CD4-positive, alpha-beta T cell treated with Interferon alpha-2 for 1 hour (primary cell): ENCODE results near the gene PPP2R2D.

Experiments
- DNase-seq, 2 donors: peaks; one replicate each; pipeline ENCODE4 v3.0.0-alpha.2; 2020 to 2022

PPP2R2D gene

GRCh38 chr10:131900350-131901152, at the start of gene PPP2R2D:
Gene PPP2R2D, plus strand, starts transcription at chr10:131901008. Its CDS starts 141 bp downstream, at chr10:131901149.
- peak; percentile 94 to 97 for DNase-seq

DNA sequence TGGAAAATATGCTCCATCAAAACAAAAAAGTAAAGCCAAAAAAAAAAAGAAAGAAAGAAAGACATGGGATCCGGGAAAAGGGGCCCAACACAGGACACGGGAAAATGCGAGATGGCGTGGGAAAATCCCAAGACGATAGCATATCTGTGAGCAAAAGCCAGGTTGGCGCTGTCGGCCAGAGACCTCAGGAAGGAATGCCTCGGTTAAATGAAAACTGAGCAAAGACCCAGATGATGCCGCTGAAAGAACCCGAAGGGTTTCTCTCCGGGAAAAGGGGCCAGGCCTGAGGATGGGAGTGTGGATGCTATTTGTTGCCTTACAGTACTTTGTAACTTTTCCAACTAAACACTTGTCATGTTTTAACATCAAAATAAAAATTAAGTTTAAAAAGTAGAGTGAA, 49.5 kb upstream of the PPP2R2D start:
- no peak for DNase-seq

DNA sequence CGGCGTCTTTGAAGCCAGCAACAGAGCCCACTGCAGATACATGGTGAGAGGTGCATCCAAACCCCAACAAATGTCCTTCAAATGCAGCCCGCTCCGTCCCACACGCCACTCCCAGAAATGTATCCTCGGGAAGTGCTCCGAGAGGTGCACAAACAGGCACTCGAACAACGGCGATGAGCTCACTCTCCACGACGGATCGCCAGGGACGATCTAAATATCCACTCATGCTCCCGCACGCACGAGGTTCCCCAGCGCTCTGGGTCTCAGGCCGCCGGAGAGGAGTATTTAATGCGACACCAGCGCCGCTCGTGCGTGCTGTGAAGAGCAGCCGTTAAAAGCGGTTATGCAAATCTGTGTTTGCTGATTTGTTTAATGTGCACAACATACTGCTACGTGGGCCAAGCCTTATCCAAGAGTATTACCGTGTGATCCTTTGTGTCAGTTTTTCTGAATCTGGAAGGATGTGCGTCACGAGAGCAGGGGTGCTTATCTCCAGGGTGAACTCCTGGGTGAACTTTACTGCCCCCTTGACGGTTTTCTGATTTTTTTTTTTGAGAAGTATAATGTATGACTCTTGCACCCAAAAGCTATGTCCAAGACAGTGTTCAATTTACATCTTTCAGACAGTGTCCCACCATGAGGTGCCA, 48.5 kb upstream of the PPP2R2D start:
- DNase-seq, result no peak

DNA sequence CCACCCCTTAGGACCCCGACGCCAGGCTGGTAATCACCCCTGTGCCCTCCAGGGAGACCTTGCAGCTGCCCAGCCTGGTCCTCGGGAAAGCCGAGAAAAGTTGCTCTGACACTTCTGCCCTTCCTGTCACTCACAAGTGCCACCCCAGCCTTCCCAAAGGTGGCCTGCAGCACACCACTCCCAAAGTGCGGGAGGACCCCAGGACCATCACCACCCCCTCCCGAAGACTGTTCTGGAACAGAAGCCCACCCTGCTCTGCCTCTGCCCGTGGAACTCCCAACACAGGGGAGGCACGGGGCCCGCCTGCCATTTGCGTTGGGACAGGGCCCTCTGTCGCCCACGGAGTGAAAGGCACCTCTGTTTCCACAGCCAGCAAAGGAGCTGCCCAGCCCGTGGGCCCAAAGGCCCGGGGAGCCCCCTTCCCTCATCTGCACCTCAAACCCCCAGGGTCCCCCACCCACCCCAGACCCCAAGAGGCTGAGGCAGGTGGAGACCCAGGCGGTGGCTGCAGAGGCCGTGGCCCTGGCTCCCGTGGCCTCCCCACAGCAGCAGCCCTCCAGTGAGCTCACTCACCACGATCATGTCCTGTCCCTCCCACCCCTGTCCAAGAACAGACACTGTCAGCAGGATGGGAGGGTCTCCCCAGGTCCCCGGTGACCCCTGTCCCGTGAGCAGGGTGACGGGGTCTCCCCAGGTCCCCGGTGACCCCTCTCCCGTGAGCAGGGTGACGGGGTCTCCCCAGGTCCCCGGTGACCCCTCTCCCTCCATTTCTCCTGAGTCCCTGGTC, 47.8 kb upstream of the PPP2R2D start:
- no peak for DNase-seq

DNA sequence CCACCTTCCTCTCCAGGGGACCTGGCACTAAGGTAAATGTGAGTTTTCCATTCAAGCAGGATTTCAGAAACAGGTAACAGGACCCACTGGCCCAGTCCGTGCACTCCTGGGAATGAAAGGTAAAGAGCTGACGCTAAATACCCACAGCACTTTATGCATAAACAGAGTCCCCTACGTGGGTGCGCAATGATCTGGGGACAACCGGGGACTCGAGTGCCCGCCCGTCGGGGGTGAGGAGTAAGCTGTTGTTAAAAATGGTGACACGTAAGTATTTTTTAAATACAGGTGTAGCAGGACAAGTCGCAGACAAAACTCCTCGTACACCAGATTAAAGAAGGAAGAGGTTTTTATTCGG, 47.2 kb upstream of the PPP2R2D start:
- no peak for DNase-seq

- DNase-seq, result no peak
Measured at GRCh38 chr10:131854579-131855335, 46.1 kb upstream of the PPP2R2D start.

DNA sequence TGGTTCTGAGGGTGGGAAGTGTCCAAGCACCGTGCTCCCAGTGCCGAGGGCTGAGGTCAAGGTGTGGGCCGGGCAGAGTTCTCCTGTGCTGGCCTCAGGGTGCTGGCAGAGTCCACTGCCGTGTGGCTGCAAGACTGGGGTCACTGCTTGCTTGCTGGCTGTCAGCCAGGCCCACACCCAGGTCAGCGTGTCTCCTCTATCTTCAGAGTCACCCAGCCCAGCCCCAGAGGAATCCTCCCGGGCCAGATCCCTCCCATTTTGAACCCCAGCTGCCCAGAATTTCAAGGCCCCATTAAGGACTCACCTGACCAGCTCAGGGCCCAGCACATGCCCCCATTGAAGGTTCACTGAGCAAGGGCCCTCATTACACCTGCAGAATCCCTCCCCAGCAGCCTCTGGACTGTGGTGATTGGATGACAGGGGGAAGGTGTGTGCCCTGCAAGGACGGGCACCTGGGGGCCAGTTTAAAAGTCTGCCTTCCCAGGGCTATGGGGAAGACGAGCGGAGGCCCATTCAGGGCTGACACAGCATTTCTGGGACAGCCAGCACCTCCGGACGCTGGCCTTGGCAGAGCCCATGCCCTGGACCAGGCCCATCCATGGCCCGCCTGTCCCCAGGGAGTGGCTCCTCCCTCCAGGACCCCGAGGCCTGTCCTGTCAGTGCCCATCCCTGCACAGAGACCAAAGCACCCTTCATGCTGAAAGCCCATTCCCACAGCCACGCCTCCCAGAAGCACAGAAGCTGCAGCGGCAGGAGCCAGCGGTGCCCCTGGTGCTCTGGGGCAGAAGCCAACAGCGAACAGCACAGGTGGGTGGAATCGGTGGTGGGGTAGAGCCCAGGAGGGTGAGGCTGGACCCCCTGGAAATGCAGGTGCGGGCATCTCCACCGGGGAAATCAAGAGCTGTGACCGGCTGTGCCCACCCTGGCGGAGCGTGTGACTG, 45.1 kb upstream of the PPP2R2D start:
- DNase-seq, result no peak

GRCh38 chr10:131856441-131857094, 44.2 kb upstream of the PPP2R2D start:
- DNase-seq, result no peak

DNA sequence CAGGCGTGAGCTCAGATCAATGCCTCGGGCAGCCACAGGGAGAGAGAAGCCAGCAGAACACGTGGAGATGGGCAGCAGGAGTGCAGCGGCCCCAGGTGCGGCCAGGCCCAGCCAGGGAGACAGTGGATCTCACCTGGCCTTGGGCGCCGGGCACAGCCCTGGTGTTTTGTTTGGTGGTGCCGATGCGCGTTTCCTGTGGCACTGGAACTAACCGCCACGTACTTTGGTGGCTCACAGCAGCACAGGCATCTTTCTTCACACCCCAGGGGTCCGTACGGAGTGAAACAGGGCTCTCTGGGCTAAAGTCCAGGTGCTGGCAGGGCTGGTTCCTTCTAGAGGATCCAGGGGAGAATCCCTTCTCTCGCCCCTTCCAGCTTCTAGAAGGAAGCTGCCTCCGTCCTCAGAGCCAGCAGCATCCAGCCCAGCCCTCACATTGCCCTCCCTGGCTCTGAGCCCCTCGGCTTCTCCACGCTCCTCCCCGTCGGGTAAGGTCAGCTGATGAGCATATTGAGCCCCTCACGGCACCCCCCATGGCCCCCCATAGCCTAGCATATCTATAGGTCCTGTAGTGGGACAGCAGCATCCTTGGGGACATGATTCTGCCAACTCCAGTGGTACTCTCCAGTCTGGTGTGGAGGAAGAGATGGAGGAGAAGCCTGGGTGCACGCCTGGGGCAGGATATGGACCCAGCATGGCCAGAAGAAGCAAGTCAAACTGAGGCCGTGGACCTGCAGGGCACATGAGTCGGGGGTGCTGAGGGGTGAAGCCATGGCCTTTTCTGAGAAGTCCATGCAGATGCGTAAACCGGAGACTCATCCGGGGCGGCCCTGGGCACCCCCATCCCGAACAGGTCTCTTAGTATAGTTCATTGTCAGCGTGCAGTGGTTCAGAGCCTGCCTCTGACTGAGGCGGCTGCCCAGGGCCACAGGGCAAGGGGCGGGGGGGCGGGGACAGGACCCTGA, 43.4 kb upstream of the PPP2R2D start:
- DNase-seq, result no peak

- DNase-seq, result no peak
Measured at GRCh38 chr10:131858118-131858515, 42.7 kb upstream of the PPP2R2D start.

GRCh38 chr10:131858583-131859340, 42.0 kb upstream of the PPP2R2D start:
- no peak for DNase-seq

- no peak for DNase-seq
Measured at GRCh38 chr10:131859341-131860020, 41.3 kb upstream of the PPP2R2D start.

GRCh38 chr10:131860311-131860710, 40.5 kb upstream of the PPP2R2D start:
- no peak for DNase-seq

DNA sequence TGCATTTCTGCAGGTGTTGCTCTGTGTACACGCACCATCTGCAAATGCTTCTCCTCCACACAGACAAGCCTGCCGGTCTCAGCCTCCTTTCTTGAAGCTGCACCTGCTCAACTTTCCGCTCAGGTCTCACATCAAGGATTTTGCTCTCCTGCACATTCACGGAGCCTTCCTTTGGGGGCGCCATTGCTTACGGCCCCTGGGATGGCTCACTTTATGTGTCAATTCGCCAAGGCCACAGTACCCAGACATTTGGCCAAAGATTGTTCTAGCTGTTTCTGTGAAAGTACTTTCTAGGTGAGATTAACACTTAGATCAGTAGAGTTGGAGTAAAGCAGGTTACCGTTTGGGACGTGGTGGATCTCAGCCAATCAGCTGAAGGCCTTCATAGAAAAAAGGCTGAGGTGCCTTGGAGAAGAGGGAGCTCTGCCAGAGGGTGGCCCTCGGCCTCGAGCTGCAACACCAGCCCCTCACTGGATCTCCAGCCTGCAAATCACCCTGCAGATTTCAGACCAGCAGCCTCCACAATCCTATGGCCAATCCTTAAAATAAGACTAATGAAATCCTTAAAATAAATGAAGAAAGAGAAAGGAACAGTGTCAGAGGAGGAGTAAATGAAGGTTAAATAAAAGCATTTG, 39.9 kb upstream of the PPP2R2D start:
- DNase-seq, result no peak

- DNase-seq, result no peak
Measured at GRCh38 chr10:131862548-131862947, 38.3 kb upstream of the PPP2R2D start.

DNA sequence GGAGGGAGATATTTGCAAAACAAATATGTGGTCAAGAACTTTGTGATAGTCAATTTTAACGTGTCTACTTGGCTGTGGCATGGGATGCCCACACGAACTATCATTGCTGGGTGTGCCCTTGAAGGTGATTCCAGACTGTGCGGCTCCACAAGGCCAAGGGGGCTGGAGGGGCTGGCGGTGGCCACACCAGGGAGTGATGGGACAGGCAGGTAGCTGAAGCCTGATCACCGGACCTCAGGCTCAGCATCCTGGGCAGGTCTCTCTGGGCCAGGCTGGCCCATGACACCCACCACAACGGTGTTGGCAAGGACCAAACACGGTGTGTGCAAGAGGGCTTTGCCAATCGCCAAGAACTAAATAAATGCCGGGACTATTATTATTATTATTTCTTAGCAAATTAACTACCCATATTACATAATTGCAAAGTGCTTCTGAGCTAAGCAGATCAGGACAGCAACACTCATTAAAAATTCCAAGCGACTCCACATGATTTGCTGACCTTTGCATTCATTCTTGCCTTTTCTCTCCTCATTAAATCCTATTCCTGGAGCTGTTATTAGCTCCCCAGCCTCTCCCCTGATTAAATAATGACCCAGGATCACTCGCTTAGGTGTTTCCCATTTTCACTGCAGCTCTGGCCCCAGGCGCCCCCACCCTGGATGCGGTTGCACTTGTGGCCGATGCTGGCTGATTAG, 35.4 kb upstream of the PPP2R2D start:
- no peak for DNase-seq

DNA sequence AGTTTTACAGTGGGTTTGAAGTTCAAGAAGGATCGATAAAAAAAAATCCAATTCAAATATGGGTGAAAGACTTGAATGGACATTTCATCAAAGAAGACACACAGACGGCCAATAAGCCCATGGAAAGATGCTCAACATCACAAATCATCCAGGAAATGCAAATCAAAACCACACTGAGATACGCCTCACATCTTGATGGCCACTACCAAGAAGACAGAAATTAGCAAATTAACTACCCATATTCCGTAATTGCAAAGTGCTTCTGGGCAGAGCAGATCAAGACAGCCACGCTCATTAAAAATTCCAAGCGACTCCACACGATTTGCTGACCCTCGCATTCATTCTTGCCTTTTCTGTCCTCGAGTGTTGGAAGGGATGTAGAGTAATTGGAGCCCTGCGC, 34.1 kb upstream of the PPP2R2D start:
- no peak for DNase-seq

GRCh38 chr10:131868436-131868835, 32.4 kb upstream of the PPP2R2D start:
- DNase-seq, result no peak
